Activated naive CD8-positive, alpha-beta T cell treated with anti-CD3 and anti-CD28 coated beads, Interleukin-2, amount 50 U/mL, for 16 hours (primary cell): ENCODE data around the gene CYTH1.

ENCODE experiments used
- DNase-seq: peaks from one replicate; pipeline ENCODE4 v3.0.0-alpha.2; 2020; ENCODE audit warnings: low read depth, low spot score

The CYTH1 gene

DNA sequence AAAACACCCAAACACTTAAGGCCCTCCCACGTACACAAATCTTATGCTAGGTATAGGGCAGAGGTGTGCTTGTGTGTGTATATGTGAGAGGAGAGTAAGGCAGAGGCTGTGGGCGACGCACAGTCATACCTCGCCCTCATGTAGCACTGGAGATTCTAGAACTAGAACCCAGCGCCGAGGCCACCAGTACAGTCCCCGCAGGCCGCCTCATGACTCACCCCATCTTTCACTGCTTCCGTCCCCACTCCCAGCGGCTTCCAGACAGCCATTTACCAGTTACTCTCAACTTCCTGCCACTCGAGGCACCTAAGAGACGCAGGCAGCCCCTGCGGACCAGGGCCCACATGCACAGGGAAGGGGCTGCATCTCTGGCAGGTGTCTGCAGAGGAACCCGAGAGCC, 23.2 kb upstream of the CYTH1 start:
- no peak for DNase-seq

- no peak for DNase-seq
These were observed 22.7 kb upstream of the CYTH1 start for GRCh38 chr17:78804777-78805176.

DNA sequence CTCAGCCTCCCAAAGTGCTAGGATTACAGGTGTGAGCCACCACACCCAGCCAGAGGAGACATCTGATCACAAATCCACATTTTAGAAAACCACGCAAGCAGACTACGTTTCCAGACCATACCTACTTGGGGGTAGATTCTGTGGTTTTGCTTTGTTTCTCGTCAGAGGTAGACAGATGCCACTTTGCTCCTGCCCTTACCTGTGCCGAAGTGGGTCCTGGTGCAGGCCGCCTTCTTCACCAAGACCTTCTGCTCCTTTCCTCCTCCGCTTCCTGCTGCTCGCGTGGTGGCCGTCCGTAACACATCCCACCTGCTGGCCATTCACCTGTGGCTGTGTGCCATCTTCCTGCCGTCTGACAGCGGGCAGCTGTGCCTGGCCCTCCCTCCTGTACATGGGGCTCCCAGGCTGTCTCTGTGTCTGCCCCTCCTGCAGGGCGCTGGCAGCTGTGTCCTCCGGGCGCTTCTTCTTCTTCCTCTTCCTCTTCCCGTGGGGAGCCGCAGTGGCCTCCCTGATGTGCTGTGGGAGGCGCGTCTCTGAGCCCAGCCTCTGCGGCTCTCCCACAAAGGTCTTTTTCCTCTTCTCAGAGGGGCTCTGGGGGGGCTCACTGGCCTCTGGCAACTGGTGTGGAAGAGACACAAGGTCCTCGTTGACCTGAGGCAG, 21.2 kb upstream of the CYTH1 start:
- no peak for DNase-seq

DNA sequence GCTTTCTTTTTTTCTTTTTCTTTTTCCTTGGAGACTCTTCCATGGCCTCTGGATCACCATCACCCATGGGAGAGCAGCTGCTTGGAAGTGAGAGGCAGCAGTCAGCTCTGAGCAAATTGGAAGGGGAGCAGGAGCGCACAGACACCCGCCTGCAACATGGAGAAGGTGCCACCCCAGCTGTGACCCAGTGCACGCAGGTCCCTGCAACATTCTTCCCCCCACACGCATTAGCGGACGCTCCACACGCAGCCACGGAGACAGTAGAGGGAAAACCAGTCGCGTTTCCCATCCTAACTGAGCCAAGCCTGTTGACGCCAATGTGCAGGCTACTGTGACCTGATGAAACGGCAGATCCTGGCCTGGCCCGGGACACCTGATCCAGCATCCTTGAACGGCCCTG, 20.4 kb upstream of the CYTH1 start:
- DNase-seq, result no peak

- DNase-seq, result no peak
These were observed 19.9 kb upstream of the CYTH1 start for GRCh38 chr17:78802008-78802407.

DNA sequence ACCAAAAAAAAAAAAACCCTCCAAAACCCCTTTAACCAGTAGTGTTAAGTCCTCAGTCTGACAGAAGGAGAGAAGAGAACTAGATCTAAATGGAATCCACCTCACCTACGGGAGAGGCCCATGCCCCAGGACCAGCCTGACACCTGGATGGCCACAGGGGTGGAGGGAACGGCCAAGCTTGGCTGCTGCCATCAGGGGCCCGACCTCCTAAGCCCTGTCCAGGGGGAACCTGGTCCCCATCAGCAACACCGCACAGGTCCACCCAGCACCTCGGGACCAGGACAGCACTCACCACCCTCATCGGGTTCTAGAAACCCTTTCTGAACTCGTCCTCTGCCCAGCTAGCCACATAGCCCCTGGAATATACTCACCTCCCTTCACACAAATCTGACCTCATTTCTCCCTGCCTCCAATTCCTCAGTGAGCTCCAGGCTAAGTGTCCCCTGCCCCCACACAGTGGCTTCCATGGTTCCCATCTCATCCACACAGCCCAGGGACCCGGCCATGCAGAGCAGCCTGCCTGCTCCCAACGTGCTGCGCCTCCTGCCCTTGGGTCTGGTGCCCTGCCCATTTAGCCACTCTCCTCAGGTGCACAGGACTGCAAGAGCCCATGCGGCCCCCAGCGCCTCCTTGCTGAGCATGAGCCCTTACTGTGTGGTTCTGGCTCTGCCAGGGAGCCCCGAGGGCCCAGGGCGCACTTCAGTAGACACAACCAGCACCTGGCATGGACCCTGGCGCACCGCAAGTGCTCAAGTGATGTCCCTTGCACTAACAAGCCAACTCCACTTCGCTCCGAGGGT, 18.3 kb upstream of the CYTH1 start:
- DNase-seq, result no peak

DNA sequence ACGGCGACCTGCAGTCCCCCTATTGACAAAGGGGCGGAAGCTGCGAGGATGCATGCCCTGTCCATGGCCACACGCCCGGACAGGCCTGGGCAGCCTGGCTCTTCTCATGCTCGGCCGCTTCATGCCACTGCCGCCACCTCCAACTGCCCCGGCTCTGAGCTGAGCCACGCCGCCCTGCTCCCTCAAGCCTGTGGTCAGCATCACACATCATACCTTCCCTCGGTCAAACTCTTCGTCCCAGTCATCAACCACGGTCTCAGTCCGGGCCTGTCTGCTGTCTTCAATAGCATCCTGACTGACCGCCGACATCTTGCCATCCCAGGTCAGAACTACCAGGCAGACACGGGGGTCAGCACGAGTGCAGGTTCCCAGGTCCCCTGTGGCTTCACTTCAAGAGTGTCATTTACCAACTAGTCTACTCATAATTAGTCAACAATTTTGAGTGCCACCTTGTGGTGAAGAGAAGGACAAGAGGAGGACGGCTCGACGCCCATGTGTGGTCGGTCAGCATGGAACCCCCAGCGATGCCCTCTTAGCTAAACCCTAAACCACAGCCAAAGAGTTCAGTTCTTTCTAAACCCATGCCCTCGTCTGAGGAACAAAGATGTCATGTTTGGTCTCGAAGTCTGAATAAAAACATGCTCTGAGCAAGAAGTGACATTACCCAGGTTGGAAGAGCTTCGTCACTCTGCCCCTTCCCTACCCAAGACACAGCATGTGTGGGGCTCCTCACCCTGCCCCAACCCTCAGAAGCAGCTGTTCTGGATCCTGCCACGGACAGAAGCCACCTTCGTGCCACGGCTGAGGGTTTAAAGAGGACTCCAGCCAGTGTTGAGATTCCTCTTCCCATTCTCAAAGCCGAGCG, 16.9 kb upstream of the CYTH1 start:
- DNase-seq, result no peak

DNA sequence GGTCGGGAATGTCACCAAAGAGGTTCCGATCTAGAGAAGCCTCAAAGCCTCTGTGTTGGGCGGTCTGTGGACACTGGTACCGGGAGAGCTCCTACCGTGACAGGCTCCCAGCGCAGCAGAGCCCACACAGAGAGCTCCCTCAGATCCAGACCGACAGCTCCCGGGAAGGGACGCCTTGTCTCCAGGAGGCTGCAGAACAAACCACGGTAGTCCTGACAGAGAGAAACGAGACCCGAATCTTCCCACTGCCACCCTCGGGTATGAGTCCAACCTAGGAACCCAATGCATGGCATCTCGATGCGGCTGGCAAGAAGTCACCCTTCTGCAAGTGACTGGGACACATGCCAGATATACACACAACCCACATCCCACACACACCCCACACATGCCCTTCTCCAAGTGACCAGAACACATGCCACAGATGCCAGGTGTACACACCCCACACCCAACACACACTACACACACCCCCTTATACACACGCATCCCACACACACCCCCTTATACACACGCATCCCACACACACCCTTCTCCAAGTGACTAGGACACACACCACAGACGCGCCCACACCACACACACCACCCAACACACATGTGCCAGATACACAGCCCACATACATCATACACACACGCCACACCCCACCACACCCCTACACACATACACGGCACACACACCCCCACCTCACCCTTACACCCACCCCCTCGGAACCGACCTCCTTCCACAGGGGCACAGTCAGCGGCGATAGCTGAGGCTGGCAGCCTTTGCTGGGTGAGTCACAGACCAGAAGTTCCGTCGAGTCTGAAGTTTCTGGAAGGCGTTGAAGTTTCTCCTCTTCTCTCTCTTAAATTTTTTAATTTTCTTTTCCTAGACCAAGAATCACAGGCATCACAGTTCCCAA, 15.9 kb upstream of the CYTH1 start:
- DNase-seq, result no peak

GRCh38 chr17:78797213-78797612, 15.1 kb upstream of the CYTH1 start:
- no peak for DNase-seq

DNA sequence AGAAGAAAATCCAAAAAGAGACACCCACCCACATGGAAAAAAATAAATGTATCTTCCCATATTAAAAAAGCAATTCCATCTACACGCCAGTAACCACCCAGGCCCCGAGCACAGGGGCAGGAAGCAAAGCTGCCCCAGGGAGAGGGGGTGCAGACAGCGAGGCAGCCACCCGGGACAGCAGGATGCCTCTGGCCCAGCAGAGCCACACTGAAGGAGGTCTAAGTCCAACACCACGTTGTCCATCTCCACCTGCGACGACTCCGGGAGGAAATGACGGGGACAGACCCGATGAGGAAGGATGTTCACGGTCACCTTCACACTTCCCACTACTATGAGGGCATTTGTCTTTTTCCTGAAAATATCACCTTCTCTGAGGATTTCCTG, 14.4 kb upstream of the CYTH1 start:
- no peak for DNase-seq

DNA sequence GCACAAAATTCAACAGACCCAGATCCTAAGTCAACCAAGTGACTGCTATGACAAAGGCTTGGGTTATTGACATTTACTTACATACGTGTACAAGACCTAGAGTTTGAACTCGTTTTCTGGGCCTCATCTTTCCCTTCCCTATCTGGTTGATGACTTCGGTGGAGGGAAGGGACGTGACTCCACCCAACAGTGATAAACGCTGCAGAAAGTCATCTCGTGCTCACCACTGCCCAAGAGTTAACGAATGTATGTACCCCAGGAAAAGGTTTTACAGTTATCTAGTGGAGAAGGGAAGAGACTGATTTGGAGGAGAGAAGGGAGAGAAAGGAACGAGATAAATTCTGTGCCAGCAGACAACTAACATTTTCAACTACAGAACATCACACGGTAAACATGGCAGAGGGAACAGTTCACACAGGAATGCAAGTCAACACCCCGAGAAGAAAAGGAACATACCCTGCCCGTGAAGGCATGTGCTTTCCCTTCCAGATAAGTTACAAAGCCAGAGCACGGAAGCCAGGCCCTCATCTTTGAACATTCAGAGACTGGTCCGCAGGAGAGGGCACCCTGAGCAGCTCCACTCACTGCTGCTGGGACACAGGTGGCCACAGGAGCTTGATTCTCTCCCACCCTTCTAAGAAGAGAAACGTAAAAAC, 13.9 kb upstream of the CYTH1 start:
- DNase-seq, result no peak

DNA sequence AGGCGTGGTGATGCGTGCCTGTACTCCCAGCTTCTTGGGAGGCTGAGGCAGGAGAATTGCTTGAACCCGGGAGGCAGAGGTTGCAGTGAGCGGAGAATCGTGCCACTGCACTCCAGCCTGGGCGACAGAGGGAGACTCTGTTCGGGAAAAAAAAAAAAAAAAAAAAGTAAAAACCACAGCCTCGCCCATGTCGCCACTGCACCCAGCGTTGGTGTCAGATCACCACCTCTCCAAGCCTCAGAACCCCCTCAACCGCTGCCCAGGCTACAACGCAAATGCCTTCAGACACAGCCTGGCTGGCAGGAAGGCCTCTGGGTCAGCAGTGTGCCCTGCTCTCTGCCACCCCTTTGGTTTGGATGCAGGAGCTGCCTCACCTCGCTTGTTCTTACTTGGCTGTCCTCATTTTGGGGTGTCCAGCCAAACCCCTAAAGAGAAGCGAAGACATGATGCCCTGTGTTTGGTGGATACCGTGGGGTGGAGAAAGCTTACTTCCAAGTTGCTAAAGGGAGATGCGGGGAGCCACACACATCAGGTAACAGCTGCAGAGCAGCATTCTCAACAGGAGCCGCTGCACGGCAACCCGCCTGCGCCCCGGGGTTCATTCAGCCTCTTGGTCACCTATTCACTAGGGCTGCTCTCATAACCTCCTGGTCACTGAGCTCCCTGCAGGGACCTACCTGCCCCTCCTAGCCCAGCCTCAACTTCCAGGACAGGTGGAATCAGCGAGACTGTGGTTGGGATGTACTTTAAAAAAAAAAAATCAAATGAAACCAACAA, 13.0 kb upstream of the CYTH1 start:
- no peak for DNase-seq

DNA sequence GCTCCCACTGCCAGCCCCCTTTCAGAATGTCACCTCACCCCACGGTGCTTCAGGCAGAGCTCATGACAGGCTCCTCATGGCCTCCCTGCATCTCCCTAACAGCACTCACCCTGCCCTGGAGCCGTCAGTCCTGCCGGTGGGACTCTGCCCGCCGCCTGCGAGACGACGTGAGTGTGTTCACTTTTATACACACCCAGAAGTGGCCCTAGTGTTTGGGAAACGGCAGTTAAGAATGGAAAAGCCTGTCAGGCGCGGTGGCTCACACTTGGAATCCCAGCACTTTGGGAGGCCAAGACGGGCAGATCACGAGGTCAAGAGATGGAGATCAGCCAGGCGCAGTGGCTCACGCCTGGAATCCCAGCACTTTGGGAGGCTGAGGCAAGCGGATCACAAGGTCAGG, 12.3 kb upstream of the CYTH1 start:
- DNase-seq, result no peak

DNA sequence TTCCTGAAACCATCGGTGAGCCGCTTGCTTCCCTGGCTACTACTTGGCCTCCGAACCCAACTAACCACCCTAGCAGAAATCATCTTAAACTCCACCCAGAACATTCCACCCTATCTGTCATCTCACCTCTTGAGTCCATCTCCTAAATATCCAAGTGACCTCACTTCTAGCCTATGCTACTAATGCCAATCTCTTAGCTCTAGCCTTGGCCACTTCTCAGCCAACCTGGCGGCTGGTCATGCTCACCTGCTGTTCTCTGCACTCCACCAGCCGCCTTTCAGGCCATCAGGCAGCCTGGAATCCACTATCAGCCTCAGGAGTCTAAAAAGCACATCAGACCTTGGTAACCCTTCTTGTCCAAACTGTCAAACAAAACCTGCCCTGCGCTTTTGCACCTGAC, 11.9 kb upstream of the CYTH1 start:
- DNase-seq, result no peak

DNA sequence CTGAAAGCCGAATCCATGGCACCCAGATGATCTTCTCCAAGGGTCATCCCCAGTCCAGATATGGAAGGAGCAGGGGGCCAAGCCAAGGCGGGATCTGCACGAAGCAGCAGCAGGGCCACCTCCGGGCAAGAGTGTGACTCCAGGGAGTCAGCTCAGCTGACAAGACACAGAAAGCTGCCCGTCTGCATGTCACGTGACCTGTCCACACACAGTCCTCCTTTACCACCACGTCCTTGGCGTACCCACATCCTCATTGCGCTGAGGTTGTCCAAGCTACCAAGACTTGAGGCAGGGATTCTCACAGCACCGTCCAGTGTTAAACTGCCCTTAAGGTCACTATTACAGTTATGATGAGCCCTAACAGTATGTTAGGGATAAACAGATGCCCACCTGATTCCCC, 11.3 kb upstream of the CYTH1 start:
- no peak for DNase-seq

DNA sequence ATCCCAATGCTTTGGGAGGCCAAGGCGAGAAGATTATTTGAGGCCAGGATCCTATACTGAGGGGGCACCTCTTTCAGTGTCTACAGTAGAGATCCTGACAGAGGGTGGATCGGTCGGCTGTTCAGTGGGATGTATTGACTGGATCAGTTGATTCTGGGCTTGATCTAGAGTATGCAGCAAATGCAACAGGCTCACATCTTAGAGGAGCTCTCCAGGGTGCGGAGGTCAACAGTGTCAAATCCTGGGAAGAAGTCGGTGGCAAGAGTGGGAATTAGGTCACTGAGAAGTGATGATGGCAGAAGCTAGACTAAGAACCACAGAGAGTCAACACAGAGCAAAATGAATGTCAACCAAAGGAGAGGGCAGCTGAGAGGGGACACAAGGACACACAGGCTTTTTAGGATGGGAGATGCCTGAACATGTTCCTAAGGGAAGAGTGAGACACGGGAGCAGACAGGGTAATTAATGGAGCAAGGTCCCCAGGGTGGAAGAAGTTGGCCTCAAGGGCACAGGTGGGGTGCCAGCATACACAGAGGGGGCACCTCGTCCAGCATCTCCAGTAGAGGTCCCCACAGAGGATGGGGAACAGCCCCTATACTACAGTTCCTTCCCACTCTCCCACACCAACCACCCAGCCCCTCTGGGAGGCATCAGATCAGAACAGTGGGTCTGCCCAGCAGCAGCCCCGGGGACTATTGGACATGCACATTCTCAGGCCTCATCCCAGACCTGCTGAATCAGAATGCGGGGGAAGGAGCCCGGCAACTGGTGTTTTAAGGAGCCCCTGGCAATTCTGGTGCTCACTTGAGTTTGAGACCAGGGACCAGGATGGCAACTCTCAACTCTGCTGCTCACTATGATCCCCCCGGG, 10.0 kb upstream of the CYTH1 start:
- no peak for DNase-seq

DNA sequence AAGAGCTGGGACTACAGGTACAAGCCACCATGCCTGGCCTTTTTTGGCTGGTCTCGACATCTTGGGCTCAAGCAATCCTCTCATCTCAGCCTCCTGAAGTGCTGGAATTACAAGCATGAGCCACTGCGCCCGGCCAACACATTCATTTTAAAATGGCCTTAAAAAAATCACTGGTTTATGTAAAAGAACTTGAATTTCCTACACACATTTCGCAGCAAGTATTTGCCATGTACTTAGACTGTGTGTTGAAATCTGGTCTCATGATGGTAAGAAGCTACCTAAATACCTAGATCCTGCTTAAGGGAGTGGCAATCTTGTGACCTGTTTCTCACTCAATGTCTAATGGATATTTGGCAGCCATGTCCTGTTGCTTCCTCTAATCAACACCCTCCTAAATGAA, 8.5 kb upstream of the CYTH1 start:
- no peak for DNase-seq

DNA sequence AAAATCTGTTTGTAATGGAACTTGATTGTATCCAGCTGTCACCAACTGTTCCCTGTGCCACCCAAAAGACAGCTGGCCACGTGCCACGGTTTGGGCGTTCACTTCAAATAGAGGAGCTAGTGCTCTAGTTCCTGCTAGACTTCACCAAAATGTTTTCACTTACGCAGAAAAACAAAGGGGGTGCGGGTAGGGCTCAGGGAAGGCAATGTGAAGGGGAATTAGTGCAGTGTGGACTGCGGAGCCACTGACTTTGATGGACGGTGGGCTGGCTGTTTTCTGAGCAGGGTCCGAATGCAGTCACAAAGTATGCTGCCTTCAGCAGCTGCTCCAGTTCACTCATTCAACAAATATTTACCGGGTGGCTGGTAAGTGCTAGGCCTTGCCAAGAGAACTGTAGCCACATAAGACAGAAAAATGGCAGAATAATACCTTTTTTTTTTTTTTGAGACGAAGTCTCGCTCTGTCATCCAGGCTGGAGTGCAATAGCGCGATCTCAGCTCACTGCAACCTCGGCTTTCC, 7.6 kb upstream of the CYTH1 start:
- no peak for DNase-seq

DNA sequence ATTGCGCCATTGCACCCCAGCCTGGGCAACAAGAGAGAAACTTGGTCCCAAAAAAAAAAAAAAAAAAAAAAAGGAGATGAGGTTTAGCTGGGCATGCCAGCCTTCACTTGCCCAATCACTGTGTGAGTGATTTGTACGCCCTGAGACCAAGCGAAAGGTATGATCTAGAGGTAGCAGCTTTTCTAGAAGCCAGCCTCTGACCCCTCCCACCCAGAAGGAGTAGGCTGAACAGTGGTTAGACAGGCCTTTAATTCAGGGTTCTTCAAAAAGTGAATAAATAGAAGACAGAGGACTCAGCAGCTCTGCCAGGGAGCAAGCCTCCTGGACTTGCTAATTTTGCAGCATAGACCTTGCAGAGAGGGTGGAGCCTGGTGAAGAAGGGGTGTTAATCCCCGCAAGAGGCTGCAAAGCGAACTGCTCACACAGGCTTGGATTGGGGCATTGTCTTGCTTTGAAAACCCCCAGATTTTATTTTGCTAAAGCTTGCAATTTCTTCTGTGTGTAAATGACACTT, 7.1 kb upstream of the CYTH1 start:
- no peak for DNase-seq
